ENCODE measurements around the gene EYS.

EYS gene

DNA sequence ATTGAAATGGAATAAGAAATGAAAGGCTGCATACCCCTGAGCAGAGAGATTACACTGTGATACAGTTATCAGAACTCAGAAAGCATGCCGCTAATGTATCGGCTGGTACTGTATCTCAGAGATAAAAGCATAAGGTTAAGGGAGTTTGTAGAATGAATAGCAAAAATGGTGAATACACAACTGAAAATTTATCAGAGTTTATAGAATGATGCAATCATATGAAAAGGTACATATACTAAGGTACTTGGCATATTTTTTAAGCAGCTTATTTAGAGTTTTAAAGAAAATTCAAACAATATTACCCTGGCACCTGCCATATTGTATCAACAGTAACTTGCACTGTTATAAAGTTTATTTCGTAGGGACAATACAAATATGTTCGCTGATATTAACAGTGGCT, 1707.4 kb downstream of the EYS start:
- H3K27ac ChIP-seq: no peak overlapping the region
- TF ChIP-seq, protein P1, sequence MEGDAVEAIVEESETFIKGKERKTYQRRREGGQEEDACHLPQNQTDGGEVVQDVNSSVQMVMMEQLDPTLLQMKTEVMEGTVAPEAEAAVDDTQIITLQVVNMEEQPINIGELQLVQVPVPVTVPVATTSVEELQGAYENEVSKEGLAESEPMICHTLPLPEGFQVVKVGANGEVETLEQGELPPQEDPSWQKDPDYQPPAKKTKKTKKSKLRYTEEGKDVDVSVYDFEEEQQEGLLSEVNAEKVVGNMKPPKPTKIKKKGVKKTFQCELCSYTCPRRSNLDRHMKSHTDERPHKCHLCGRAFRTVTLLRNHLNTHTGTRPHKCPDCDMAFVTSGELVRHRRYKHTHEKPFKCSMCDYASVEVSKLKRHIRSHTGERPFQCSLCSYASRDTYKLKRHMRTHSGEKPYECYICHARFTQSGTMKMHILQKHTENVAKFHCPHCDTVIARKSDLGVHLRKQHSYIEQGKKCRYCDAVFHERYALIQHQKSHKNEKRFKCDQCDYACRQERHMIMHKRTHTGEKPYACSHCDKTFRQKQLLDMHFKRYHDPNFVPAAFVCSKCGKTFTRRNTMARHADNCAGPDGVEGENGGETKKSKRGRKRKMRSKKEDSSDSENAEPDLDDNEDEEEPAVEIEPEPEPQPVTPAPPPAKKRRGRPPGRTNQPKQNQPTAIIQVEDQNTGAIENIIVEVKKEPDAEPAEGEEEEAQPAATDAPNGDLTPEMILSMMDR (conservative IDR thresholded peaks at IDR 0.05): no peak

DNA sequence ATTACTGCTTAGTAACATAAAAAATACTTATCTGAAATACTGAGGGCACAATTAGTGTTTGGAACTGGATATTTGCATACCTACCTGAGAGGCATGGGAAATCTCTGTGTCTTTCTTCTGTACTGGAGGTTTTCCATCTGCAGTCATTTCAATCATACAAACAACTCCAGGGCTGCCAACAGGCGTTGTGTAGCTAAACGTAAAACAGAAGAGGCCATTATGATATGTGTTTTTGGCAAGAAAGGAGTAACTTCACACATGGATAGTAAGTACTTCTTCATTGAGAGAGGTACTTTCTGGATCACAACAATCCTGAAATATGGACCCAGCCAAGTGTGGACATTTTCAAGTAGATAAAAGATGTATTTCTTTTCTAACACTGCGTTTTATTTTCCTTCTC, 1708.0 kb downstream of the EYS start:
- no peak overlapping the region for H3K27ac ChIP-seq
- TF ChIP-seq, protein P1 (conservative IDR thresholded peaks at IDR 0.05): no peak

DNA sequence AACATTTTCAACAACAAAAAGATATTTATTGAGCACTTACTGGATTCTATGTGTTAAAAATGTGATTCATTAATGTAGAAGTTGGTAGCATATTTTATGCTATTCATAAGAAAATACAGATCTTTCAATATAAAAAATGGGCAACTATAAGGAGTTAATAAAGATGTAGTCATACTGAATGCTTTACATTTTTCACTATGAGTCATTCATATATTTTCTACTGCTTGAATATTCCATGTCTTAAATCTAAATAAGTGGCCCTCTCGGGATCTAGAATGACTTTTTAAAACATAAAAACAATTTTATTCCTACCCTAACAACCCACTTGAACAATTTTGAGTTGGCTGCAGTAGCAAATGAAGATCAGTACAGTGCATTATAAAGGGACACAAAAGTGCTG, 1709.3 kb downstream of the EYS start:
- H3K27ac ChIP-seq: no peak overlapping the region
- TF ChIP-seq, protein P1 (conservative IDR thresholded peaks at IDR 0.05): no peak

DNA sequence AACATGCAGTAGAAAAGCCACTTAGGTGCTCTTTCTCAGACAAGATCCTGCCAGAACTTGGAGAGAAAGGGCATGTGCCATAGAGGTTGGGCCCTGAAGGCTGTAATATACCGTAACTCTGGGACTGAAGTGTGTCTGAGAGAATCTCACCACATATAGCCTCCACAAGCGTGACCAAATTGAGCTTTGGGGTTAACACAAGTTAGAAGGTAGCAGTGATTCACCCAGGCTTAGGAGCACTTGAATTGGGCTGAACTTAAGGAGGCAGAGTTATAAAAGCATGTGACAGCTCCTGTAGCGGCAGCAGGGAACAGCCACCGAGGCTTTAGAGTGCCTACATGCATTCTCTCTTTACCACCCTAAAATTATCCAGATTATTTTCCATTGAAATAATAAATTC, 1709.8 kb downstream of the EYS start:
- TF ChIP-seq, protein P1 (conservative IDR thresholded peaks at IDR 0.05): no peak
- H3K27ac ChIP-seq: no peak overlapping the region

DNA sequence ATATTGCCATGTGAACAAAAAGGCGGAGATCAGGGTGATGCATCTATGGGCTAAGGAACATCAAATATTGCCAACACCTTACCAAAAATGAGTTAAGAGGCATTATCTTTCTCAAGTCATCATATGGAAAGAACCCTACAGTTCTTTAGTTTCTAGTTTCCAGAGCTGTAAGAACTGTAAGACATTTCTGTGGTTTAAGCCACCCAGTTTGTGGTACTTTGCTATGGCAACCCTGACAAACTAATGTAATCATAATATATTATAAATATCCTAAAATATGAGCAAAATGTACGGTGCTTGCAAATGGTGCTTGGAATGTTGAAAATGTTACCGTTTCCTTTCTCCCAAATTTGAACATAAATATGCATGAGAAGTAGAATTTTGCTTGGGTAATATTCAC, 1721.8 kb downstream of the EYS start:
- TF ChIP-seq, protein P1 (conservative IDR thresholded peaks at IDR 0.05): no peak

DNA sequence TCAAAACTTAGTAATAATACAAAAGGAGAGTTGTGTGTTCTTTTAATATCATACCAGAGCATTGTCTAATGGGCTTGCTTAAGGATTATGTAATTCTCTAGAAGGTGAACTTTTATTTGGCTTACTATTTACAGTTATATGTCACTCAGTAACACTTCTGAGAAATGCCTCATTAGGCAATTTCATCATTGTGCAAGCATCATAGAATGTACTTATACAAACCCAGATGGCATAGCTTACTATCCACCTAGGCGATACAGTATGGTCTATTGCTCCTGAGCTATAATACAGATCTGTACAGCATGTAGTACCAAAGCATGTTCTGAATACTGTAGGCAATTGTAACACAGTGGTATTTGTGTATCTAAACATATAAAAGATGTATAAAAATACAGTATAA, 1731.3 kb downstream of the EYS start:
- TF ChIP-seq, protein P1 (conservative IDR thresholded peaks at IDR 0.05): no peak
- H3K27ac ChIP-seq: no peak overlapping the region

More for the DNA sequence above, 1721.8 kb downstream of the EYS start:
- no peak overlapping the region for H3K27ac ChIP-seq

DNA sequence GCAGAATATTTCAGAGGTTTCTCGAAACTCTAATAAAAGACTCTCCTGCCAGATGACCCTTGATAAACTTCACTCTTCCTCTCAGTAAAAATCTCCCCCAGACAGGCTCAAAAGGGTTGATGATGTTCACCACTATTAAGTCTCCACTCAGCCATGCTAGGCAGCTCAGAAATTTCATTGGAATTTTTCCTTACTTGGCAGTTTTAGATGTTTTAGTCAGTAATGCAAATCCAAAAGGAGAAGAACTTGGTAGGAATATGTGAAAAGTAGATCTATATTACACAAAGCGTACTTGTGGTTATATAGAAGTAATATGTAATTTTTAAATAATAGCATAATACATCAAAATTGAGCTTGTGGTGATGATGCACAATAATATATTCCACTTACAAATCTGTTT, 1738.4 kb downstream of the EYS start:
- no peak overlapping the region for H3K27ac ChIP-seq
- TF ChIP-seq, protein P1 (conservative IDR thresholded peaks at IDR 0.05): no peak

DNA sequence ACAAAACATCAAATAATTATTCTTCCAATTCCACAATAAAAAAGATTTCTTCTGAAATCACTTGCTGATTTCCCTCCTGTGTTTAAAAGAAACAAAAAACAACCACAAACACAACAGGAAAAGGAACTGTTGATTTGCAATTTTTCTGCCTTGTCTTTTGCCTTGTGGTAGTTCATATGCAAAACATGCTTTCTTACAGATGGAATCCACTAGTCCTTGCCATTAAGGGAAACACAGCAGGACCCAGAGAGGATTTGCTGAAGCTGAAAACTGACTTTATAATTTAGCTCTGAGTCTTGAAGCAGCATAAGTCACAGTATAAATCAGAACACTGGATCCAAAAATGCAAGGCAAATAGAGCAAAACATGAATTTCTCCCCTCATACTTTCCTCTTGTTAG, 1742.7 kb downstream of the EYS start:
- no peak overlapping the region for H3K27ac ChIP-seq
- TF ChIP-seq, protein P1 (conservative IDR thresholded peaks at IDR 0.05): no peak

Data from VCaP (cell line).